A673 (cell line): ENCODE results near the gene SHISA5.

Experiments used
- EZH2 ChIP-seq: fragments of 200-600 bp; sonication (generic); IDR thresholded peaks from 2 replicates; pipeline ENCODE4 v1.6.1; 2017; ENCODE audit warnings: borderline replicate concordance, low read depth, mild to moderate bottlenecking, mixed read lengths, antibody characterized with exemption, low read length; ENCODE audit not compliant: poor library complexity, severe bottlenecking
- TF ChIP-seq, protein P1 (sequence below): fragments of 300-800, 200-600 bp; sonication (generic); conservative IDR thresholded peaks from 2 replicates; pipeline ENCODE4 v1.5.1; 2017; ENCODE audit warnings: low read depth, mild to moderate bottlenecking, antibody characterized with exemption, low read length, moderate library complexity, mixed read lengths

DNA sequence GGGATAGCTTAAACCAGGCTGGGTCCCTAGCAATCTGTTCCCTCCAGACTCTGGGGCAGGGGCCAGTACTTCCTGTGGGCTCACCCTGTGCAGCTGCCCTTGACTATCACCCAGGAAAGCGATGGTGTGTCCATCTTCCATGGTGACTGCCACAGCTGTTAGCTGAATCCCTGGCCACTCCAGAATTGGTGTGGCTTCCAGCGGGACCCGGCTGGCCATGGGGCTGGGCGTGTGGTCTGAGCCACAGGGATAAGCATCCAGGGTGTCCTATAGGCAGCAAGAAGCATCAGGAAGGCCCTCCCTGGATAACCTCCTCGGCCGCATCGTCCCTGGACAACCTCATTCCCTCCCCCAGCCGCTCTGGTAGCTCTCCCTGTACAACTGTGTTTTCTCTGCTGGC, 81.3 kb downstream of the SHISA5 start:
- no peak for TF ChIP-seq EZH2
- TF ChIP-seq, protein P1, sequence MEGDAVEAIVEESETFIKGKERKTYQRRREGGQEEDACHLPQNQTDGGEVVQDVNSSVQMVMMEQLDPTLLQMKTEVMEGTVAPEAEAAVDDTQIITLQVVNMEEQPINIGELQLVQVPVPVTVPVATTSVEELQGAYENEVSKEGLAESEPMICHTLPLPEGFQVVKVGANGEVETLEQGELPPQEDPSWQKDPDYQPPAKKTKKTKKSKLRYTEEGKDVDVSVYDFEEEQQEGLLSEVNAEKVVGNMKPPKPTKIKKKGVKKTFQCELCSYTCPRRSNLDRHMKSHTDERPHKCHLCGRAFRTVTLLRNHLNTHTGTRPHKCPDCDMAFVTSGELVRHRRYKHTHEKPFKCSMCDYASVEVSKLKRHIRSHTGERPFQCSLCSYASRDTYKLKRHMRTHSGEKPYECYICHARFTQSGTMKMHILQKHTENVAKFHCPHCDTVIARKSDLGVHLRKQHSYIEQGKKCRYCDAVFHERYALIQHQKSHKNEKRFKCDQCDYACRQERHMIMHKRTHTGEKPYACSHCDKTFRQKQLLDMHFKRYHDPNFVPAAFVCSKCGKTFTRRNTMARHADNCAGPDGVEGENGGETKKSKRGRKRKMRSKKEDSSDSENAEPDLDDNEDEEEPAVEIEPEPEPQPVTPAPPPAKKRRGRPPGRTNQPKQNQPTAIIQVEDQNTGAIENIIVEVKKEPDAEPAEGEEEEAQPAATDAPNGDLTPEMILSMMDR, result no peak
